ENCODE measurements around the gene MROH7. TPM values are rescaled to one million over a fixed set of nuclear protein-coding genes. Genes with fewer than 3 reads are reported as not detected.
"Not testable (repeated sequence)": the region's sequence is repeated elsewhere in the genome, so short reads cannot be mapped to it uniquely, and the experiment has no call there.

MROH7 gene
- total RNA-seq, 1 experiment from 2014 or later, result not detected

- H3K9me3 ChIP-seq (ENCODE audit: low read length), result no peaks in the 10 kb centered on the region
- H3K27me3 ChIP-seq (ENCODE audit: low read length), result no peaks in the 10 kb centered on the region; the same call in 1 of the 2 replicates
- DNase-seq, result no peak
- H2AFZ ChIP-seq (ENCODE audit: low read length), result no peak overlapping the region
- H3K4me3 ChIP-seq (ENCODE audit: low read length), result no peak overlapping the region
- no peaks in the 10 kb centered on the region for H4K20me1 ChIP-seq (ENCODE audit: insufficient read depth, low read depth, low read length)
- no peak overlapping the region for H3K4me2 ChIP-seq (ENCODE audit: low read depth, low read length, poor library complexity, severe bottlenecking)
- no peak overlapping the region for H3K27ac ChIP-seq (ENCODE audit: low read length)
- H3K79me2 ChIP-seq (ENCODE audit: low read length), result no peaks in the 10 kb centered on the region
- peaks cover 3% of the 10 kb centered on the region; the same call in 1 of the 2 replicates for H3K4me1 ChIP-seq (ENCODE audit: low read length)
- no peaks in the 10 kb centered on the region for H3K9me2 ChIP-seq (replicated peaks; ENCODE audit: insufficient read depth, low read length)
- H3K36me3 ChIP-seq (ENCODE audit: insufficient read depth, low read length), result no peaks in the 10 kb centered on the region
- no peak overlapping the region for H3K9ac ChIP-seq (ENCODE audit: low read length)
Measured at GRCh38 chr1:54614563-54614962, 27.0 kb upstream of the MROH7 start.

DNA sequence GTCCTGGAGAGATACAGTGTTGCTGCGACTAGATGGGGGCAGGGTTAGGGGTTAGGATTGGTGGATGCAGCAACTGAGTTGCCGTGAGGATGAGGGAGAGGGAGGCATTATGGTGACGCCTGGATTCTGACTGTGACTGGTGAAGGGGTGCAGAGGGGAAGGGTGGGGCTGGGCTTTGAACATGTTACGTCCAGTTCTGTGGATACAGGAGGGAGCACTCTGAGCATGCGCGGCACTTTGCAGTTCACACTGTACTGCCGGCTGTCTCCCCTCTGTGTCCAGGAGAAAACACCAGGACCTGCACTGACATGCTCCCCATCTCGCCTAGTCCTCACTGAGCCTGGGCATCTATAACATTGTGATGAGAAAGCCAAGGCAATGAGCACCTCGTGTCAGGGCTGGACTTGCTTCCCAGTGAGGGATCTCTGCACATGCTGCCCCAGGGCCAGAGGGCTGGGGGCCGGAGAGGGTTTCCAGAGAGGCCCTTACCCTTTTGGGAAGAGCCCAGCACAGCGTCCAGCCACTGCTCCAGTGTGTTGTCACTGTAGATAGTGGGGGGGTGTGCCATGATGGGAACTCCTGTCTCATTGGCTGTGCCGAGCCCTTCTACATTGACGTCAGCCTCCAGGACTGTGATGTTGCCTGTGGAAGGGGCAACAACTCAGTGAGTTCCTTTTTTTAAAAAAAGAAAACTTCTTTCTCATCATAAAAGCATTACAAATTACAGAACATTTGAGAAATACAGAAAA lies 25.9 kb upstream of the MROH7 start:
- no peak overlapping the region for H3K27ac ChIP-seq (ENCODE audit: low read length)
- no peak overlapping the region for H3K4me3 ChIP-seq (ENCODE audit: low read length)
- peaks cover 3% of the 10 kb centered on the region; the same call in 1 of the 2 replicates for H3K4me1 ChIP-seq (ENCODE audit: low read length)
- no peaks in the 10 kb centered on the region for H3K36me3 ChIP-seq (ENCODE audit: insufficient read depth, low read length)
- no peaks in the 10 kb centered on the region for H3K9me3 ChIP-seq (ENCODE audit: low read length)
- no peaks in the 10 kb centered on the region for H3K27me3 ChIP-seq (ENCODE audit: low read length)
- no peak overlapping the region for H2AFZ ChIP-seq (ENCODE audit: low read length)
- H4K20me1 ChIP-seq (ENCODE audit: insufficient read depth, low read depth, low read length), result no peaks in the 10 kb centered on the region
- no peak overlapping the region for H3K4me2 ChIP-seq (ENCODE audit: low read depth, low read length, poor library complexity, severe bottlenecking)
- H3K9ac ChIP-seq (ENCODE audit: low read length), result no peak overlapping the region
- peak; percentile 47 for DNase-seq
- H3K79me2 ChIP-seq (ENCODE audit: low read length), result no peaks in the 10 kb centered on the region
- H3K9me2 ChIP-seq (replicated peaks; ENCODE audit: insufficient read depth, low read length), result no peaks in the 10 kb centered on the region

GRCh38 chr1:54619749-54620148 lies 21.8 kb upstream of the MROH7 start:
- no peak overlapping the region for H3K4me2 ChIP-seq (ENCODE audit: low read depth, low read length, poor library complexity, severe bottlenecking)
- H3K9me3 ChIP-seq (ENCODE audit: low read length), result no peaks in the 10 kb centered on the region
- no peaks in the 10 kb centered on the region for H3K9me2 ChIP-seq (replicated peaks; ENCODE audit: insufficient read depth, low read length)
- H2AFZ ChIP-seq (ENCODE audit: low read length), result no peak overlapping the region
- H3K4me3 ChIP-seq (ENCODE audit: low read length), result no peak overlapping the region
- no peaks in the 10 kb centered on the region for H3K79me2 ChIP-seq (ENCODE audit: low read length)
- H3K4me1 ChIP-seq (ENCODE audit: low read length), result peaks cover 3% of the 10 kb centered on the region; the same call in 1 of the 2 replicates
- no peak for DNase-seq
- no peaks in the 10 kb centered on the region for H4K20me1 ChIP-seq (ENCODE audit: insufficient read depth, low read depth, low read length)
- H3K27me3 ChIP-seq (ENCODE audit: low read length), result no peaks in the 10 kb centered on the region
- H3K36me3 ChIP-seq (ENCODE audit: insufficient read depth, low read length), result no peaks in the 10 kb centered on the region
- H3K27ac ChIP-seq (ENCODE audit: low read length), result no peak overlapping the region
- no peak overlapping the region for H3K9ac ChIP-seq (ENCODE audit: low read length)

DNA sequence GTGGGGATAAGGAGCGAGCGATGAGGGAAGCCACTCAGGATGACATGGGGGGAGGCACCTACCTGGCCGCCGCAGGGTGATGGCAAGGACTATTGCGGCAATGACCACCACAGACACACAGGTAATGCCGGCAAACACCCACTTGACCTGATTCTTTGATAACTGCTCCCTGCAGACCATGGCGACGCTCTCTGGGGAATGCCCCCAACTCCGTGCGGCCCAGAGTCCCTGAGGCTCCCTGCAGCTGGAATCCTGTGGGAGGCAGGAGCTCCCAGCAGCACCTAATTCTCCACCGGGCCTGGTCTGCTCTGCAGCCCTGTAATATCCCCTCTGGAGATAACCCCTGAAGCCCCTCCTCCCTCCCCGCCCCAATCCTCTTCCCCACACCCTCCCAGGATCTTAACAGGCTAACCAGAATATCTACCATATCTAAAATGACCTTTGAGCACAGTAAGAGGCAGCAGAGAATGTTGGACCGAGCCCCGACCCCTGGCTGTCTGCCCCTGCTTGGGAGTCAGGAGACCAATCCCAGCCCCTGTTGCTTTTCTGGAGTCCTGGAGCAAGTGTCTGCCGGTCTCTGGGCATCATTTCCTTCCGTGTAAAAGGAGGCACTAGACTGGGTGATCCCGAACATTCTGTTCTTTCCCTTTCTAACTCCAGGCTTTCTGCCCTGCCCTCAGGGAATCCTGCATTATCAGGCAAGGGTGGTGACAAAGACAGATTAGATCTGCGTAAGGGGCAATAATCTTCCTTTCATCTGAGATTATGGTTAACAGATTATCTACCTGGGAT lies 18.2 kb upstream of the MROH7 start, which contains the start of gene FAM151A:
TSS of gene FAM151A (minus strand) at position 310 of the 792 bp plus-strand sequence. CDS start at position 180, 130 bp downstream.
- Histone ChIP-seq H3K36me3 (ENCODE audit: insufficient read depth, low read length) (no peaks in the 10 kb centered on the region), H3K4me2 (ENCODE audit: low read depth, low read length, poor library complexity, severe bottlenecking) (no peak within 1 kb of the TSS), H3K9me3 (ENCODE audit: low read length) (no peaks in the 10 kb centered on the region), H3K9me2 (replicated peaks; ENCODE audit: insufficient read depth, low read length) (no peaks in the 10 kb centered on the region), H3K9ac (ENCODE audit: low read length) (no peak within 1 kb of the TSS), H3K4me3 (ENCODE audit: low read length) (no peak within 1 kb of the TSS), H4K20me1 (ENCODE audit: insufficient read depth, low read depth, low read length) (no peaks in the 10 kb centered on the region), H3K27ac (ENCODE audit: low read length) (no peak within 1 kb of the TSS), H2AFZ (ENCODE audit: low read length) (no peak within 1 kb of the TSS), H3K79me2 (ENCODE audit: low read length) (no peaks in the 10 kb centered on the region), H3K27me3 (ENCODE audit: low read length) (no peaks in the 10 kb centered on the region), H3K4me1 (ENCODE audit: low read length) (no peaks in the 10 kb centered on the region)
- DNase-seq, result no peak

DNA sequence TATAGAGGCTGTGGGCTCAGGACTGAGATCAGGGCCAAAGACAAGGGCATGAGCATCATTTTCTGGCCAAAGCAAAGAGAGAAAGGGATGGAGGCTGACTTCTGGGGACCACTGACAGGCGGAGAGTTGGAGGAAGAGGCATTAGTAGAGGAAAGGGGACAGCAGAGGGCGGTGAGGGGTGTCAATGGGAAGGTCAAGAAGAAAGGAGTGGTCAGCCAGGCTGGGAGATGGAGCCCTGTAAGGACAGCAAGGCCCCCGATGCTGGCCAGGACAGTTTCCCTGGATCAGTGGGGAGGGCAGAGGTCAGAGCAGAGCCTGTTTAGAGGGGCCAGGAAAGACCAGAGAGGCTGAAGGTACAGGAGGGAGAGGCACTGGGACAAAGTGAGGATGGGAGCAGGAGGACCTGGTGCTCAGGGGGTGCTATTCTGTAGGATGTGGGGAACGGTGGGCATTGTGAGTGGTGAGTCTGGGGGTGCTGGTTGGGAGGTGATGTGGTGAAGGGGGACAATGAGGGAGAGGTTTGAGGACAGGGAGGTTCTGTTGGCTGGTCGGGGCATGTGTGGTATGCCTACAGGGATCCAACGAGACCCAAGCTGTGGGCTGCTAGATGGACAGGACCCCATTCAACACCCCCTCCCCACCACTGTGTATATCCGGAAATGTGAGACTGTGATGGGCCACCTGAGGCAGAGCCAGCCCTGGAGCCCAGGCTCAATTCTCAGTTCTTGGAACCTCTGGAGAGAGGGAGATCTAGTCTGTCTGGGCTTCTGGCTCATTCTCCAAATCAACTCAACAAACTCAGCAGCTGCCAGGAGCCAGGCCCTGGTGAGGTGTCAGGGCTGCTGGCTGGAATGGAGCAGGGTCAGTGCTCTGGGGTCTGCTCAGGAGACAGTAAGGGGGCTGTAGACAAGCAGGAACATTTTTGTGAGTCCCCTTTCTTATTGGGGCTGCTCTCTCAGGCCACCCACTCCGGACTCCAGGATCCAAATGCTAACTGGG lies 16.8 kb upstream of the MROH7 start:
- Histone ChIP-seq H3K79me2 (ENCODE audit: low read length) (no peaks in the 10 kb centered on the region), H3K9me2 (replicated peaks; ENCODE audit: insufficient read depth, low read length) (no peaks in the 10 kb centered on the region), H3K27ac (ENCODE audit: low read length) (no peak overlapping the region), H3K4me3 (ENCODE audit: low read length) (no peak overlapping the region), H3K9ac (ENCODE audit: low read length) (no peak overlapping the region), H3K9me3 (ENCODE audit: low read length) (no peaks in the 10 kb centered on the region), H3K4me1 (ENCODE audit: low read length) (no peaks in the 10 kb centered on the region), H4K20me1 (ENCODE audit: insufficient read depth, low read depth, low read length) (no peaks in the 10 kb centered on the region), H3K36me3 (ENCODE audit: insufficient read depth, low read length) (no peaks in the 10 kb centered on the region), H3K4me2 (ENCODE audit: low read depth, low read length, poor library complexity, severe bottlenecking) (no peak overlapping the region), H3K27me3 (ENCODE audit: low read length) (no peaks in the 10 kb centered on the region), H2AFZ (ENCODE audit: low read length) (no peak overlapping the region)
- no peak for DNase-seq

- Histone ChIP-seq H3K4me3 (ENCODE audit: low read length) (no peak overlapping the region), H3K27me3 (ENCODE audit: low read length) (no peaks in the 10 kb centered on the region), H3K36me3 (ENCODE audit: insufficient read depth, low read length) (no peaks in the 10 kb centered on the region)
Measured at GRCh38 chr1:54627196-54627595, 14.4 kb upstream of the MROH7 start.

GRCh38 chr1:54635804-54636203 lies 5.8 kb upstream of the MROH7 start:
- H3K4me2 ChIP-seq (ENCODE audit: low read depth, low read length, poor library complexity, severe bottlenecking), result peak overlapping the region; percentile 54
- not testable (repeated sequence) for H3K27ac ChIP-seq (ENCODE audit: low read length); H3K79me2 ChIP-seq (ENCODE audit: low read length); DNase-seq; H2AFZ ChIP-seq (ENCODE audit: low read length); H3K9me2 ChIP-seq (replicated peaks; ENCODE audit: insufficient read depth, low read length); H3K36me3 ChIP-seq (ENCODE audit: insufficient read depth, low read length); H3K27me3 ChIP-seq (ENCODE audit: low read length); H3K9me3 ChIP-seq (ENCODE audit: low read length); H4K20me1 ChIP-seq (ENCODE audit: insufficient read depth, low read depth, low read length)
- H3K9ac ChIP-seq (ENCODE audit: low read length), result 0 out of 2 replicates have a peak overlapping the region, but pooled peaks have one; percentile 2
- 0 out of 2 replicates have a peak overlapping the region, but pooled peaks have one; percentile 22 for H3K4me3 ChIP-seq (ENCODE audit: low read length)
- H3K4me1 ChIP-seq (ENCODE audit: low read length), result peaks cover 13% of the 10 kb centered on the region

More at GRCh38 chr1:54627196-54627595, 14.4 kb upstream of the MROH7 start:
- no peak overlapping the region for H2AFZ ChIP-seq (ENCODE audit: low read length)
- no peak overlapping the region for H3K9ac ChIP-seq (ENCODE audit: low read length)
- H3K79me2 ChIP-seq (ENCODE audit: low read length), result no peaks in the 10 kb centered on the region
- DNase-seq, result no peak
- H3K27ac ChIP-seq (ENCODE audit: low read length), result no peak overlapping the region
- H4K20me1 ChIP-seq (ENCODE audit: insufficient read depth, low read depth, low read length), result no peaks in the 10 kb centered on the region
- H3K4me1 ChIP-seq (ENCODE audit: low read length), result no peaks in the 10 kb centered on the region
- no peak overlapping the region for H3K4me2 ChIP-seq (ENCODE audit: low read depth, low read length, poor library complexity, severe bottlenecking)
- H3K9me3 ChIP-seq (ENCODE audit: low read length), result no peaks in the 10 kb centered on the region
- no peaks in the 10 kb centered on the region for H3K9me2 ChIP-seq (replicated peaks; ENCODE audit: insufficient read depth, low read length)

Data from Karpas-422 (cell line).